GM23338 (cell line): ENCODE results near the gene DNAJC27. TPM values are rescaled to one million over a fixed set of nuclear protein-coding genes. Genes with fewer than 3 reads are reported as not detected.

Source experiments
- ATAC-seq: fragments of 200-7000 bp; cut with Tn5 transposase; 3 replicates; pipeline ENCODE4 v1.9.1; 2020
- DNase-seq: peaks from one replicate; pipeline ENCODE4 v3.0.0-alpha.2; 2015; ENCODE audit warnings: low spot score
- H2AFZ ChIP-seq: fragments of 200-600 bp; sonication (generic); 2 replicates; pipeline ENCODE4 v1.8.0; 2016; ENCODE audit warnings: antibody characterized with exemption, mild to moderate bottlenecking, moderate library complexity
- H3F3A ChIP-seq: fragments of 200-600 bp; sonication (generic); replicated peaks from 2 replicates; pipeline ENCODE4 v1.8.0; 2017; ENCODE audit warnings: antibody characterized with exemption, mixed run types, low read depth
- H3K27ac ChIP-seq: fragments of 200-600 bp; sonication (generic); 2 replicates; pipeline ENCODE4 v1.6.1; 2016; ENCODE audit warnings: low read depth
- H3K27me3 ChIP-seq: fragments of 200-600 bp; sonication (generic); 2 replicates; pipeline ENCODE4 v1.8.0; 2016; ENCODE audit warnings: mild to moderate bottlenecking, mixed run types, moderate library complexity; ENCODE audit not compliant: insufficient read depth
- H3K36me3 ChIP-seq: fragments of 200-600 bp; sonication (generic); 2 replicates; pipeline ENCODE4 v1.8.0; 2016; ENCODE audit warnings: mild to moderate bottlenecking; ENCODE audit not compliant: insufficient read depth
- H3K4me1 ChIP-seq: fragments of 200-600 bp; sonication (generic); 2 replicates; pipeline ENCODE4 v1.8.0; 2016; ENCODE audit warnings: mild to moderate bottlenecking, moderate library complexity; ENCODE audit not compliant: insufficient read depth
- H3K4me2 ChIP-seq: fragments of 200-600 bp; sonication (generic); 2 replicates; pipeline ENCODE4 v1.7.1; 2017; ENCODE audit warnings: mixed run types
- H3K4me3 ChIP-seq: fragments of 200-600 bp; sonication (generic); 2 replicates; pipeline ENCODE4 v1.6.1; 2016; ENCODE audit warnings: mixed run types
- H3K79me2 ChIP-seq: fragments of 200-600 bp; sonication (generic); replicated peaks from 2 replicates; pipeline ENCODE4 v1.8.0; 2017; ENCODE audit warnings: mild to moderate bottlenecking; ENCODE audit not compliant: insufficient read depth
- H3K9me2 ChIP-seq: fragments of 200-600 bp; sonication (generic); 2 replicates; pipeline ENCODE4 v1.8.0; 2017; ENCODE audit not compliant: insufficient read depth
- H4K20me1 ChIP-seq: fragments of 200-600 bp; sonication (generic); replicated peaks from 2 replicates; pipeline ENCODE4 v1.8.0; 2017; ENCODE audit warnings: mild to moderate bottlenecking; ENCODE audit not compliant: insufficient read depth
- H3K27ac Mint-ChIP-seq: 2 replicates; pipeline ENCODE4 v1.8.0; 2020; ENCODE audit warnings: inconsistent platforms, mild to moderate bottlenecking, moderate library complexity, mixed read lengths
- H3K27me3 Mint-ChIP-seq: 3 replicates; pipeline ENCODE4 v1.8.0; 2022; ENCODE audit warnings: low read depth, mild to moderate bottlenecking, moderate library complexity, mixed read lengths, inconsistent platforms; ENCODE audit not compliant: insufficient read depth, poor library complexity
- H3K36me3 Mint-ChIP-seq: 3 replicates; pipeline ENCODE4 v1.8.0; 2021; ENCODE audit warnings: low read depth, mild to moderate bottlenecking, inconsistent platforms, moderate library complexity, mixed read lengths
- H3K4me1 Mint-ChIP-seq: 3 replicates; pipeline ENCODE4 v1.8.0; 2020; ENCODE audit warnings: mild to moderate bottlenecking, inconsistent platforms, mixed read lengths
- H3K4me3 Mint-ChIP-seq: 3 replicates; pipeline ENCODE4 v1.8.0; 2021; ENCODE audit warnings: moderate library complexity, mild to moderate bottlenecking, inconsistent platforms, mixed read lengths
- H3K9me3 Mint-ChIP-seq: 3 replicates; pipeline ENCODE4 v1.8.0; 2020; ENCODE audit warnings: moderate library complexity, mild to moderate bottlenecking, inconsistent platforms, mixed read lengths
- CTCF ChIP-seq, 2 experiments: fragments of 200-600 bp in 1 of 2; sonication (generic) in 1 of 2; conservative IDR thresholded peaks; 2 replicates each; pipeline versions ENCODE4 v1.5.1 to v1.6.1; 2016 to 2017; ENCODE audit warnings: antibody characterized with exemption in 2 of 2, low read depth in 2 of 2, mild to moderate bottlenecking in 2 of 2, moderate library complexity in 1 of 2
- ETS1 ChIP-seq: IDR thresholded peaks from 2 replicates; pipeline ENCODE4 v1.6.1; 2016; ENCODE audit warnings: antibody characterized with exemption
- EZH2 ChIP-seq: fragments of 200-600 bp; sonication (generic); IDR thresholded peaks from one replicate; pipeline ENCODE4 v1.8.0; 2017; ENCODE audit warnings: antibody characterized with exemption, mild to moderate bottlenecking, low read depth; ENCODE audit not compliant: unreplicated experiment
- EZH2phosphoT487 ChIP-seq: fragments of 200-600 bp; sonication (generic); IDR thresholded peaks from one replicate; pipeline ENCODE4 v1.8.1; 2018; ENCODE audit warnings: antibody characterized with exemption; ENCODE audit not compliant: unreplicated experiment
- JUNB ChIP-seq: IDR thresholded peaks from one replicate; pipeline ENCODE4 v1.6.1; 2016; ENCODE audit warnings: antibody characterized with exemption; ENCODE audit not compliant: unreplicated experiment
- STAT1 ChIP-seq: IDR thresholded peaks from one replicate; pipeline ENCODE4 v1.6.1; 2016; ENCODE audit warnings: antibody characterized with exemption; ENCODE audit not compliant: unreplicated experiment
- ZNF462 ChIP-seq: fragments of 250-450 bp; sonication (Bioruptor Pico); IDR thresholded peaks from 2 replicates; pipeline ENCODE4 v1.5.0; 2020; ENCODE audit warnings: mild to moderate bottlenecking, moderate library complexity
- polyA plus RNA-seq: library from polyadenylated mRNA; unstranded; fragments of >200 nt; fragmentation: Nextera tagmentation; extraction: Ambion mirVana; gene quantifications from 2 replicates; pipeline ENCODE4 v1.2.1, GENCODE V29; 2016
- total RNA-seq: library from RNA; depleted of rRNA; stranded (reverse); fragments of >200 nt; shearing (Covaris generic); gene quantifications from 2 replicates; pipeline ENCODE4 v1.2.3, GENCODE V29; 2014

DNAJC27 gene
- total and polyA plus RNA-seq, 2 experiments from 2014 or later, result 2.4 to 2.6 TPM

- TF ChIP-seq ZNF462 (CRISPR knock-in tag) (no peak), ETS1 (no peak), EZH2 (no peak), CTCF (conservative IDR thresholded peaks at IDR 0.05; ENCODE audit: low read depth in 2 of 2) (no peak), STAT1 (no peak), JUNB (no peak)
Measured at GRCh38 chr2:24969784-24970183, 2.0 kb downstream of the DNAJC27 start (continued).

GRCh38 chr2:24961903-24962302 lies 9.9 kb downstream of the DNAJC27 start:
- peaks cover 17% of the 10 kb centered on the region; the same call in 2 of the 3 replicates for H3K36me3 Mint-ChIP-seq
- no peaks in the 10 kb centered on the region; the same call in 1 of the 2 replicates for H3K36me3 ChIP-seq

More at GRCh38 chr2:24961903-24962302, 9.9 kb downstream of the DNAJC27 start:
- Histone ChIP-seq H3K27ac (no peak overlapping the region), H3K4me2 (no peak overlapping the region), H4K20me1 (no peaks in the 10 kb centered on the region), H3K27me3 (no peaks in the 10 kb centered on the region), H3K4me3 (no peak overlapping the region), H2AFZ (no peak overlapping the region), H3K9me2 (no peaks in the 10 kb centered on the region), H3K4me1 (peaks cover 6% of the 10 kb centered on the region), H3K79me2 (no peaks in the 10 kb centered on the region), H3F3A (no peaks in the 10 kb centered on the region)
- Mint-ChIP-seq H3K9me3 (no peaks in the 10 kb centered on the region), H3K27me3 (peaks cover 2% of the 10 kb centered on the region), H3K27ac (no peak overlapping the region), H3K4me3 (no peak overlapping the region), H3K4me1 (peaks cover 10% of the 10 kb centered on the region; the same call in 2 of the 3 replicates)
- no peak for TF ChIP-seq EZH2phosphoT487
- TF ChIP-seq JUNB, result no peak
- ATAC-seq (no peak), DNase-seq (no peak)
